CD4-positive, alpha-beta T cell treated with Interleukin-1 beta for 1 hour (primary cell): ENCODE data around the gene B4GALNT4.
"Not testable (repeated sequence)": the region's sequence is repeated elsewhere in the genome, so short reads cannot be mapped to it uniquely, and the experiment has no call there.

ENCODE experiments used
- DNase-seq, 2 donors: peaks; one replicate each; pipeline ENCODE4 v3.0.0-alpha.2; 2020 to 2022

The B4GALNT4 gene

GRCh38 chr11:409008-409599 is 39.8 kb downstream of the B4GALNT4 start:
- no peak for DNase-seq

DNA sequence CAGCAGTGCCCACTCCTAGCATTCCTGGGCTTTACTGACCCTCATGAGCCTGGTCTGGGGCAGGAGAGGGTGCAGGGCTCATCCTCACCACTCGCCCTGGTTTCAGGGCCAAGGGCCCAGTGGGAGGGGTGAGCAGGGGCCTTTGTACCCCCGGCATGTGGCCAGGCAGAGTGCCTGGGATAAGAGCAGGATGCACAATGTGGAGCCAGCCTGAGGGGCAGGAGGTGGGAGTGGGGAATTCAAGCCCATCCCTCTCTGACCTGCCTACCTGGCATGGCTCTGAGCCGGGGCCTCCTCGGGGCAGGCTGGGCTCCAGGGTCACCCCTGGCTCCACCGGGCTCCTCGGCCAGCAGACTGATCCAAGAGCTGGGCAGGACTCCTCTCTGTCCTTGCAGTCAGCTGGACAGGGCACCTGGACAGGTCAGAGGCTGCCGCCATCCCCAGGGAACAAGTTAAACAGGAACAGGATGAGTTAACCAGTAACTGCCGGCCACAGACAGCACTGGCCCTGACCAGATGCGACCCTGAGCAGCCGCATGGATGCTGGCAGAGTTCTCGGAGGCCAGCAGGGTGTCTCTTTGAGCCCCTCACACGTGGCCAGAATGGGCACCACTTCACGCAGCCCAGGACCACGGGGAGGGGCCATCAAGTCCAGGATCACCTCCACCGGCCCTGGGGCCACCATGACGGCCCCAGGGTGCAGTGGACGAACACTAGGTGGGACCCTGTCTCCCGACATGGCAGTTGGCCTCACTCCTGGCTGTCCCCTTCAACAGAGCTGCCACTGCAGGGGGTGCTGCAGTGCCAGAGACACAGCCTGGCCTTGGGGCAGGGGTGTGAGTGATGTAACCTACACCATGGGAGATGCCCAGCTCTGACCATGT is 40.5 kb downstream of the B4GALNT4 start:
- DNase-seq: no peak

GRCh38 chr11:410711-411110 is 41.4 kb downstream of the B4GALNT4 start:
- DNase-seq: not testable (repeated sequence)

DNA sequence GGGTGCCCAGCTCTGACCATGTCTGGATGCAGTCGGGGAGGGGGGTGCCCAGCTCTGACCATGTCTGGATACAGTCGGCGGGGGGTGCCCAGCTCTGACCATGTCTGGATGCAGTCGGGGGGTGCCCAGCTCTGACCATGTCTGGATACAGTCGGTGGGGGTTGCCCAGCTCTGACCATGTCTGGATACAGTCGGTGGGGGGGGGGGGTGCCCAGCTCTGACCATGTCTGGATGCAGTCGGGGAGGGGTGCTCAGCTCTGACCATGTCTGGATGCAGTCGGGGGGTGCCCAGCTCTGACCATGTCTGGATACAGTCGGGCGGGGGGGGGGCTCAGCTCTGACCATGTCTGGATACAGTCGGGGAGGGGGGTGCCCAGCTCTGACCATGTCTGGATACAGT is 42.2 kb downstream of the B4GALNT4 start:
- not testable (repeated sequence) for DNase-seq

DNA sequence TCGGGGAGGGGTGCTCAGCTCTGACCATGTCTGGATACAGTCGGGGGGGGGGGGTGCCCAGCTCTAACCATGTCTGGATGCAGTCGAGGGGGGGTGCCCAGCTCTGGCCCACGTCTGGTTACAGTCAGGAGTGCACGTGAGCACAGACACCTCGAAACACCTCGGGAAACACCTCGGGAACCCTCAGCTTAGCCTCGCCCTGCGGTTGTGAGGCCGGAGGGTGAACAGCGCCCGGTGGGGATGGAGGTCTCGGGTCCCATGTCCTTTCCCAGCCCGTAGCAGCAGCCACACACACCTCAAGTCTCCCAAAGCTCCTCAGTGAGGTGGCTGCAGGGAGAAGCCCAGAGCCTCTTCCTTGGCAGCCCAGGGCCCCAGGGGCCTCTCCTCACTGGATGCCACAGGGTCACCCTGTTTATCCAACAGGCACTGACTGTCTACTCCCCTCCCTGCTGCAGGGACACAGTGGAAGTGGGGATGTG is 43.4 kb downstream of the B4GALNT4 start:
- no peak for DNase-seq

DNA sequence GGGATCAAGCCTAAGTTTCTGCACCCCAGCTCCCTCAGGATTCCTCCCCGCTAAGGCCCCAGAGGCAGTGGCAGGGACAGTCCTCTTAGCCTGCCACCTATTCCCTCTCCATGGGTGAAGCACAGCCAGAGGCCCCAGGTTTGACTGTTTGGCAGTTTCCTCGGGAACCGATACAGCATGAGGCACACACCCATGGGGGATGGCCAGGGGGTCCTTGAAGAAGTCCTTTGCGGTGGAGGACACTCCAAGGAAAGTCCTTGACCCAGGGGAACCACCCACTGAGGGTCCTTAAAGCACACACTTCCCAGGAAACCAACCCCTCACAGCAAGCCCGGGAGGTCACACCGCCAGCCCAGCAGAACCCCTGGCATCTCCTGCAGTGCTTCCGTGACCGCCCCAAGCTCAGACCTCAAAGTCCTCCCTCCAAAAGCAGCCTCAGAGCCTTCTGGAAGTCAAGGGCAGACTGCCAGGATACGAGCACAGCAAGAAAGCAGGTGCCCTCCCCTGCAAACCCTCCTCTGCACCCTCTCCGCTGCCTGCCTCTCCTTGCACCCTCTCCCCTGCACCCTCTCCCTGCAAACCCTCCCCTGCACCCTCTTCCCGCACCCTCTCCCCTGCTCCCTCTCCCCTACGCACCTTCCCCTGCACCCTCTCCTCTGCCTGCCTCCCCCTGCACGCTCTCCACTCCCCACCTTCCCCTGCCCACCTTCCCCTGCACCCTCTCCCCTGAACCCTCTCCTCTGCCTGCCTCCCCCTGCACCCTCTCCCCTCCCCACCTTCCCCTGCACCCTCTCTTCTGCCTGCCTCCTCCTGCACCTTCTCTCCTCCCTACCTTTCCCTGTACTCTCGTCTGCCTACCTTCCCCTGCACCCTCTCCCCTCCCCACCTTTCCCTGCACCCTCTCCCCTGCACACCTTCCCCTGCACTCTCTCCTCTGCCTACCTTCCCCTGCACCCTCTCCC is 44.1 kb downstream of the B4GALNT4 start:
- no peak for DNase-seq

DNA sequence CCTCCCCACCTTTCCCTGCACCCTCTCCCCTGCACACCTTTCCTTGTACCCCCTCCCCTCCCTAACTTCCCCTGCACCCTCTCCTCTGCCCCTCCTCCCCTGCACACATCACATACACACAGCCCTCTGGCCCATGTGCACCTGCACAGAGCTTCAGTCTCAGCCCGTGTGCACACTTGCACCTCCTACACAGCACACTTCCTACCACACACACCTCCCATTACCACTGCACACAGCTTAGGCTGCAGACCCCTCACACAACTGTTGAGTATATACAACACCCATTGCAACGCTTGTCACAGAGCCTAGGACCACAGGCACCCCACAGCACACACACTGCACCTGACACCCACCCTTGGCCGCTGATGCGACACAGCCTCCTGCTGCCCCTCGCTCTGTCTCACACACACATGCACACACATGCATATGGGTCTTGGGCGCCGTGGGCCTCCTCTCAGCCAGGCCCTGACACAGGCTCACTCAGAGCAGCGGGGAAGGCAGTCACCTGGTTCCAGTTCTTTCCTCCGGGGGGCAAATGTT is 45.1 kb downstream of the B4GALNT4 start:
- DNase-seq: no peak

- no peak for DNase-seq
These were observed 46.3 kb downstream of the B4GALNT4 start for GRCh38 chr11:415640-416041.

DNA sequence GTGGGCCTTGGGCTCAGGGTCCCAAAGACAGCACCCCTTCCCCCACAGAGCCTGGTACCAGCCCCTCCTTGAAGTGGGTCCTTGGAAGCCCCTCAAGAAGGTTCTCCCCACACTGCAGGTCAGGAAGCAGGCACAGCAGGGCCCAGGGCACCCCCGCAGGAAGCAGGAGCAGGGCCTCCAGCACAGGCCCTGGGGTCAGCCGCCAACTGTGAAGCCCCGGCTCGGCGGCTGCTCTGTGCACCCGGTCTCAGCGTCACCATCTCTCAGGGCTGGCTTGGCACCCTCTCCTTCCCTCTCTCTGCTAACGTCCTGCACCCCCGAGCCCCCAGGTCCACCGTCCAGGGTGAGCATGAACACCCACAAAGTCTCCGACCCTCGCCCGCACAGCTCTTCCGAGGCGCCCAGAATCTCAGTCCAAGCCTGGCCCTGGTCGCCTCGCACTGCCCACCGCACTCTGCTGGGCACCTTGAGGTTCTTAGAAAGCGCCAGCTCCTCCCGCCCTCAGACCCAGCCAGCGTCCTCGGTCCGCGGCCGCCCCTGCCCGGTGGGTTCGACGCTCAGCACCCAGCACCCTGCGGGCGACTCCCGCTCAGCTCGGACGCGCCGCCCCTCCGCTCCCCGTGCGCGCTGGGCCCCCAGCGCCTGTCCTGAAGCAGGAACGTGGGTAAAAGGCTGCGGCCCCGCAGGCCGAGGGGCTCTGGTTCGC is 46.9 kb downstream of the B4GALNT4 start:
- no peak for DNase-seq

DNA sequence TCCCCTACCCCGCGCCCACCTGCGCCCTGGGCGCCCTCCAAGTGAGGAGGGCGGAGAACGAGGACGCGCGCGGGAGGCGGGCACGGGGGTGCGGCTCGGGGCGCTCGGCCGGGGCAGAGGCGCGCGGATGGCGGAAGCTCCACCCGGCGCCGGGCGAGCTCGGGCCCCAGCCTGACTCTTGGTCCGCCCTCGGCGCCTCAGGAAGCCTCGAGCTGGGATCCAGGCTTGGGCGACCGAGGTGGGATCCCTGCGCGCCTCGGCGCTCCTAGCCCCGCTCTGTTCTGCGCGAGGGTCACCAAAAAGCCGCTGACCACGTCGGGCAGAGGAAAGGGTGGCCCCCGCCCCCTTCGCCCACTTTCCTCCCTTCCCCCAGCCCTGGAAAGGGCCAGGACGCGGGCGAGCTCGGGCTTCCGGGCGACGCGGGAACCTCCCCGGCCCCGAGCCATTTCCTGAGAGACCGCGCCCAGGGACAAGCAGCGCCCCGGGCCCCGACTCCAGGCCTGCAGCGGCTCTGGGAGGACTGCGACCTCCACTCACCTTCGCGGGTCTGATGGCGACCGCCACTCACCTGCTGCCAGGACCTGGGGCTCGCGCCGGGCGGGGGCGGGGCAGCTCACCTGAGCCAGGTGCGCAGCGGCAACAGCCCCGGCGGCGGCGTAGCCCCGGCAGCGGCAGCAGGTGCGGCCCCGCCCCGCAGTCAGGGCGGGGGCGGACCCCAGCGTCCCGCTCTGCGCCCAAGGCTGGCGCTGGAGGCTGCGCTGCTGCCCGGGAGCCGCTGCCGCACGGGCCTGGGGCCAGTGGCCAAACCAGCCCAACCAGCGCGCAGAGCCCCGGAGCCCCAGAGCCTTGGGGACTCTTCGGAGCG is 47.7 kb downstream of the B4GALNT4 start:
- peak; percentile 28 to 40 for DNase-seq

GRCh38 chr11:417652-418342 is 48.5 kb downstream of the B4GALNT4 start:
- no peak for DNase-seq

GRCh38 chr11:418343-419247 is 49.3 kb downstream of the B4GALNT4 start:
- DNase-seq: no peak

GRCh38 chr11:419248-420005 is 50.1 kb downstream of the B4GALNT4 start:
- DNase-seq: no peak

GRCh38 chr11:420054-420910 is 51.0 kb downstream of the B4GALNT4 start:
- no peak for DNase-seq

GRCh38 chr11:420911-421321 is 51.6 kb downstream of the B4GALNT4 start:
- no peak for DNase-seq

DNA sequence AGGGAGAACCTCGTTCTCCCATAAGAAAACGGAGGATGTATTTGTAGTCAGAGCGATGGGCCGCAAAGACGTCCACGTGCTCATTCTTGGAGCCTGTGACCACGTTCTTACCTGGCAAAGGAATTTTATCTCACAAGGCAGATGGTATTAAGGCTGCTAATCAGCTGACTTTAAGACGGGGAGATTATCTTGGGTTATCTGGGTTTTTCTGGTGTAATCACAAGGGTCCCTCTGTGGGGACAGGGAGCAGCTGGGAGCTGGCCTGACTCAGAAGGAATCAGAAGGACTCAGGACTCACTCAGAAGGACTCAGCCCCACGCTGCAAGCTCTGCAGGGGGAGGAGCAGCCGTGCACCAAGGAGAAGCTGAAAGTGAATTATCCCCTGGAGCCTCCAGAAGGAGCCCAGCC is 53.0 kb downstream of the B4GALNT4 start:
- DNase-seq: no peak

DNA sequence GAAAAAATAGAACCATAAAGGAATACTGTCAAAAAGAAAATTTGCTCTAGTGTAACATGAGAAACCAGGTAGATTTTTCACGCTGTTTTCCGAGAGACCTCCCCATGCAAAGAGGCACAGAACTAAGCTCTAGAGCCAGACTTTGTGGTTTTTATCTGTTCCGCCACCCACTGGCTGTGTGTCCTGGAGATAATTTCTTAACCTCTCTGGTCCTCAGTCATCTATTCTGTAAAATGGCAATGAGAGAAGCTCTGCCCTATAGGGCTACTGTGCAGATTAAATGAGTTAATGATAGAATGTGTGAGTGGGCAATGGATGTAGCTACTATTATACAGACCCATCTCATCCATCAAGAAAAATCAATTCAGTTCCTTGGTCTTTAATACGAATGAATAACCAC is 54.9 kb downstream of the B4GALNT4 start:
- no peak for DNase-seq

DNA sequence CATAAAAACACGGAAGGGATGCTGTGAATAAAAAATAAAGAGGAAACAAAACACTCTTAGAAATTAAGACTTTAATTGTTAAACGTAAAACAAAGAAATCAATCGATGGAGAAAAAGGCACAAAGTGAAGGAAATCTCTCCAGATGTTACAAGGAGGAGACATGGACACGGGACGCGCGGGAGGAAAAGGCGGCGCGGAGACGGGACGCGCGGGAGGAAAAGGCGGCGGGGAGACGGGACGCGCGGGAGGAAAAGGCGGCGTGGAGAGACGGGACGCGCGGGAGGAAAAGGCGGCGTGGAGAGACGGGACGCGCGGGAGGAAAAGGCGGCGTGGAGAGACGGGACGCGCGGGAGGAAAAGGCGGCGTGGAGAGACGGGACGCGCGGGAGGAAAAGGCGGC is 55.5 kb downstream of the B4GALNT4 start:
- not testable (repeated sequence) for DNase-seq
